Astrocyte (in vitro differentiated cells and primary cell): ENCODE measurements around the gene POGLUT3. TPM values are rescaled to one million over a fixed set of nuclear protein-coding genes. Genes with fewer than 3 reads are reported as not detected.

Experiments used
- DNase-seq: peaks from one replicate; pipeline ENCODE4 v3.0.0-alpha.2; 2010; ENCODE audit warnings: low read depth
- FAIRE-seq: peaks from 2 replicates; lab custom pipeline; 2011; peaks lifted over from hg19 to GRCh38; lab: Jason Lieb, UNC
- H2AFZ ChIP-seq: 2 replicates; pipeline ENCODE4 v1.6.0; 2012; ENCODE audit warnings: low read depth, low read length, inconsistent platforms
- H3K27ac ChIP-seq: 2 replicates; pipeline ENCODE4 v1.5.1; 2011; ENCODE audit warnings: low read depth, low read length, inconsistent platforms
- H3K27me3 ChIP-seq: 2 replicates; pipeline ENCODE4 v1.6.0; 2011; ENCODE audit warnings: low read length, inconsistent platforms; ENCODE audit not compliant: insufficient read depth
- H3K36me3 ChIP-seq: 2 replicates; pipeline ENCODE4 v1.5.1; 2011; ENCODE audit warnings: low read length, inconsistent platforms; ENCODE audit not compliant: insufficient read depth
- H3K4me1 ChIP-seq: 2 replicates; pipeline ENCODE4 v1.5.1; 2011; ENCODE audit warnings: low read length, inconsistent platforms; ENCODE audit not compliant: insufficient read depth
- H3K4me2 ChIP-seq: 2 replicates; pipeline ENCODE4 v1.6.0; 2012; ENCODE audit warnings: low read length, inconsistent platforms
- H3K4me3 ChIP-seq: 2 replicates; pipeline ENCODE4 v1.5.1; 2011; ENCODE audit warnings: low read depth, mild to moderate bottlenecking, low read length, inconsistent platforms; ENCODE audit not compliant: insufficient read depth
- H3K79me2 ChIP-seq: 2 replicates; pipeline ENCODE4 v1.6.0; 2012; ENCODE audit warnings: mild to moderate bottlenecking, low read length, inconsistent platforms; ENCODE audit not compliant: insufficient read depth
- H3K9ac ChIP-seq: 2 replicates; pipeline ENCODE4 v1.6.0; 2012; ENCODE audit warnings: mild to moderate bottlenecking, low read length, inconsistent platforms
- H3K9me3 ChIP-seq: 2 replicates; pipeline ENCODE4 v1.5.1; 2012; ENCODE audit warnings: low read depth, mild to moderate bottlenecking, low read length, inconsistent platforms; ENCODE audit not compliant: insufficient read depth
- H4K20me1 ChIP-seq: 2 replicates; pipeline ENCODE4 v1.6.0; 2012; ENCODE audit warnings: low read length, inconsistent platforms; ENCODE audit not compliant: insufficient read depth
- H3K27ac Mint-ChIP-seq: one replicate; pipeline ENCODE4 v1.8.0; 2021; ENCODE audit warnings: mild to moderate bottlenecking, mixed read lengths; ENCODE audit not compliant: unreplicated experiment
- H3K27me3 Mint-ChIP-seq: one replicate; pipeline ENCODE4 v1.8.0; 2021; ENCODE audit warnings: low read depth, mixed read lengths; ENCODE audit not compliant: unreplicated experiment
- H3K36me3 Mint-ChIP-seq: one replicate; pipeline ENCODE4 v1.8.0; 2021; ENCODE audit warnings: low read depth, mixed read lengths; ENCODE audit not compliant: unreplicated experiment
- H3K4me1 Mint-ChIP-seq: one replicate; pipeline ENCODE4 v1.8.0; 2021; ENCODE audit warnings: low read depth, mixed read lengths; ENCODE audit not compliant: unreplicated experiment
- H3K4me3 Mint-ChIP-seq: one replicate; pipeline ENCODE4 v1.8.0; 2021; ENCODE audit warnings: mild to moderate bottlenecking, moderate library complexity, mixed read lengths; ENCODE audit not compliant: unreplicated experiment
- H3K9me3 Mint-ChIP-seq: one replicate; pipeline ENCODE4 v1.8.0; 2021; ENCODE audit warnings: mild to moderate bottlenecking, mixed read lengths; ENCODE audit not compliant: unreplicated experiment
- CTCF ChIP-seq: IDR thresholded peaks from 2 replicates; pipeline ENCODE4 v1.5.1; 2011; ENCODE audit warnings: low read depth, mild to moderate bottlenecking, inconsistent platforms, low read length, moderate library complexity; ENCODE audit not compliant: insufficient read depth
- EZH2 ChIP-seq: IDR thresholded peaks from 2 replicates; pipeline ENCODE4 v1.6.1; 2012; ENCODE audit warnings: mild to moderate bottlenecking, low read length, inconsistent platforms; ENCODE audit not compliant: insufficient read depth
- total RNA-seq: library from RNA; stranded (reverse); gene quantifications from 2 replicates; pipeline ENCODE4 v1.2.1, GENCODE V29; 2021

Gene POGLUT3
- total RNA-seq, 1 donor from 2014 or later = 18.5 TPM

- Mint-ChIP-seq H3K9me3 (no peaks in the 10 kb centered on the region), H3K4me3 (no peak overlapping the region), H3K4me1 (peaks cover 5% of the 10 kb centered on the region), H3K27me3 (no peaks in the 10 kb centered on the region), H3K36me3 (peaks cover 8% of the 10 kb centered on the region), H3K27ac (no peak overlapping the region)
- DNase-seq (no peak), FAIRE-seq (no peak)
- no peak overlapping the region for H2AFZ ChIP-seq
- H3K4me3 ChIP-seq = no peak overlapping the region
- no peaks in the 10 kb centered on the region for H3K4me1 ChIP-seq
- H3K79me2 ChIP-seq = no peaks in the 10 kb centered on the region
- no peak overlapping the region for H3K4me2 ChIP-seq
- no peaks in the 10 kb centered on the region for H3K36me3 ChIP-seq
- no peak overlapping the region for H3K9ac ChIP-seq
- H3K27ac ChIP-seq = no peak overlapping the region
- no peak for TF ChIP-seq EZH2
- no peak for TF ChIP-seq CTCF
- no peaks in the 10 kb centered on the region for H4K20me1 ChIP-seq
- H3K27me3 ChIP-seq = no peaks in the 10 kb centered on the region
- H3K9me3 ChIP-seq = no peaks in the 10 kb centered on the region
Measured at GRCh38 chr11:108518581-108518980, 20.4 kb upstream of the POGLUT3 start.

GRCh38 chr11:108516125-108516524, 17.9 kb upstream of the POGLUT3 start:
- Mint-ChIP-seq H3K9me3 (no peaks in the 10 kb centered on the region), H3K27ac (no peak overlapping the region)
- no peaks in the 10 kb centered on the region for H3K79me2 ChIP-seq

More at GRCh38 chr11:108516125-108516524, 17.9 kb upstream of the POGLUT3 start:
- no peak overlapping the region for H2AFZ ChIP-seq
- H3K4me2 ChIP-seq = no peak overlapping the region
- no peaks in the 10 kb centered on the region for H4K20me1 ChIP-seq
- peaks cover 23% of the 10 kb centered on the region for H3K4me1 Mint-ChIP-seq
- FAIRE-seq = no peak
- H3K9ac ChIP-seq = no peak overlapping the region
- no peak overlapping the region for H3K4me3 ChIP-seq
- no peaks in the 10 kb centered on the region for H3K9me3 ChIP-seq
- H3K36me3 ChIP-seq = no peaks in the 10 kb centered on the region
- no peak for TF ChIP-seq CTCF
- no peak for TF ChIP-seq EZH2
- peaks cover 4% of the 10 kb centered on the region for H3K4me1 ChIP-seq
- H3K36me3 Mint-ChIP-seq = peaks cover 16% of the 10 kb centered on the region
- no peaks in the 10 kb centered on the region for H3K27me3 Mint-ChIP-seq
- no peak for DNase-seq
- no peak overlapping the region for H3K27ac ChIP-seq
- H3K4me3 Mint-ChIP-seq = no peak overlapping the region
- H3K27me3 ChIP-seq = no peaks in the 10 kb centered on the region
